HepG2 (cell line): ENCODE results near the gene USP2. TPM values are rescaled to one million over a fixed set of nuclear protein-coding genes. Genes with fewer than 3 reads are reported as not detected.
A peak's percentile ranks its signal among the peaks of the same experiment; 100 is the strongest.

Experiments used
- FOXK1 ChIP-seq: sonication (generic); formaldehyde crosslinking; IDR thresholded peaks from 2 replicates; pipeline ENCODE4 v1.4.0; 2020; ENCODE audit warnings: low read depth, missing genetic modification reagents, borderline replicate concordance
- HNRNPL ChIP-seq: fragments of 200-400 bp; formaldehyde crosslinking; IDR thresholded peaks from 2 replicates; pipeline ENCODE4 v1.6.1; 2017; ENCODE audit warnings: mild to moderate bottlenecking, low read depth, low read length
- NR2F6 ChIP-seq, 2 experiments: IDR thresholded peaks; 2 replicates each; pipeline ENCODE4 v1.6.1; 2016; ENCODE audit warnings: antibody characterized with exemption in 1 of 2, mild to moderate bottlenecking in 1 of 2
- PHF8 ChIP-seq: sonication (generic); formaldehyde crosslinking; IDR thresholded peaks from 2 replicates; pipeline ENCODE4 v1.5.0; 2020; ENCODE audit warnings: missing genetic modification reagents
- POLR2AphosphoS2 ChIP-seq: IDR thresholded peaks from 2 replicates; pipeline ENCODE4 v1.6.1; 2011; ENCODE audit warnings: low read depth, low read length, improper control_type of control experiment
- RARA ChIP-seq: IDR thresholded peaks from 2 replicates; pipeline ENCODE4 v1.6.1; 2016; ENCODE audit warnings: missing genetic modification reagents, missing compliant biosample characterization
- RFX3 ChIP-seq: IDR thresholded peaks from 2 replicates; pipeline ENCODE4 v1.6.1; 2016; ENCODE audit warnings: missing biosample characterization, missing genetic modification reagents
- SKI ChIP-seq: fragments of 450-650 bp; IDR thresholded peaks from one replicate; pipeline ENCODE4 v1.6.1; 2018; ENCODE audit warnings: mild to moderate bottlenecking; ENCODE audit not compliant: partially characterized antibody
- ZFP36 ChIP-seq: fragments of 150-350 bp; IDR thresholded peaks from 2 replicates; pipeline ENCODE4 v1.6.1; 2018; ENCODE audit warnings: borderline replicate concordance, low read length, low read depth; ENCODE audit not compliant: partially characterized antibody
- ZNF460 ChIP-seq: sonication (generic); formaldehyde crosslinking; IDR thresholded peaks from 2 replicates; pipeline ENCODE4 v1.5.1; 2020; ENCODE audit warnings: missing genetic modification reagents, mild to moderate bottlenecking, borderline replicate concordance
- ZNF746 ChIP-seq: sonication (generic); formaldehyde crosslinking; IDR thresholded peaks from 2 replicates; pipeline ENCODE4 v1.8.0; 2022; ENCODE audit warnings: mild to moderate bottlenecking, missing genetic modification reagents
- ZNF792 ChIP-seq: IDR thresholded peaks from 2 replicates; pipeline ENCODE4 v1.6.1; 2016
- polyA plus RNA-seq, 8 experiments: library from polyadenylated mRNA; depleted of rRNA in 3 of 8; stranded (reverse) in 7 of 8; unstranded in 1 of 8; fragments of >200 nt; fragmentation: Illumina TruSeq in 4 of 8; extraction: Trizol in 4 of 8; gene quantifications; 2 replicates each; pipeline versions ENCODE4 v1.2.1 to v1.2.3, GENCODE V29; 2011 to 2016; ENCODE audit warnings: low read depth in 4 of 8, missing spikeins in 1 of 8, mixed read lengths in 1 of 8; ENCODE audit not compliant: insufficient read depth in 1 of 8
- total RNA-seq, 5 experiments: library from RNA; depleted of rRNA; stranded (reverse); fragments of >200 nt; fragmentation: Illumina TruSeq; extraction: Trizol; gene quantifications; 2 replicates each; pipeline ENCODE4 v1.2.3, GENCODE V29; 2016; ENCODE audit warnings: low read depth in 1 of 5
- TF ChIP-seq, protein P1 (sequence below): sonication (generic); formaldehyde crosslinking; conservative IDR thresholded peaks from 2 replicates; pipeline ENCODE4 v1.4.0; 2020; ENCODE audit warnings: missing genetic modification reagents
- TF ChIP-seq, protein P2 (sequence below): sonication (generic); formaldehyde crosslinking; IDR thresholded peaks from 2 replicates; pipeline ENCODE4 v1.4.0; 2020; ENCODE audit warnings: missing genetic modification reagents, mild to moderate bottlenecking, borderline replicate concordance
- TF ChIP-seq, protein P3 (sequence below): sonication (generic); formaldehyde crosslinking; IDR thresholded peaks from 2 replicates; pipeline ENCODE4 v1.9.0; 2022; ENCODE audit warnings: low read depth, missing genetic modification reagents
- TF ChIP-seq, protein P4 (sequence below): sonication (generic); formaldehyde crosslinking; IDR thresholded peaks from 2 replicates; pipeline ENCODE4 v1.4.0; 2020; ENCODE audit warnings: missing genetic modification reagents, borderline replicate concordance

The USP2 gene
- total and polyA plus RNA-seq, 2 of the 13 experiments (the other 11 are each of a cell fraction or from before 2014, with no cell fraction given): 2.5 to 6.0 TPM

DNA sequence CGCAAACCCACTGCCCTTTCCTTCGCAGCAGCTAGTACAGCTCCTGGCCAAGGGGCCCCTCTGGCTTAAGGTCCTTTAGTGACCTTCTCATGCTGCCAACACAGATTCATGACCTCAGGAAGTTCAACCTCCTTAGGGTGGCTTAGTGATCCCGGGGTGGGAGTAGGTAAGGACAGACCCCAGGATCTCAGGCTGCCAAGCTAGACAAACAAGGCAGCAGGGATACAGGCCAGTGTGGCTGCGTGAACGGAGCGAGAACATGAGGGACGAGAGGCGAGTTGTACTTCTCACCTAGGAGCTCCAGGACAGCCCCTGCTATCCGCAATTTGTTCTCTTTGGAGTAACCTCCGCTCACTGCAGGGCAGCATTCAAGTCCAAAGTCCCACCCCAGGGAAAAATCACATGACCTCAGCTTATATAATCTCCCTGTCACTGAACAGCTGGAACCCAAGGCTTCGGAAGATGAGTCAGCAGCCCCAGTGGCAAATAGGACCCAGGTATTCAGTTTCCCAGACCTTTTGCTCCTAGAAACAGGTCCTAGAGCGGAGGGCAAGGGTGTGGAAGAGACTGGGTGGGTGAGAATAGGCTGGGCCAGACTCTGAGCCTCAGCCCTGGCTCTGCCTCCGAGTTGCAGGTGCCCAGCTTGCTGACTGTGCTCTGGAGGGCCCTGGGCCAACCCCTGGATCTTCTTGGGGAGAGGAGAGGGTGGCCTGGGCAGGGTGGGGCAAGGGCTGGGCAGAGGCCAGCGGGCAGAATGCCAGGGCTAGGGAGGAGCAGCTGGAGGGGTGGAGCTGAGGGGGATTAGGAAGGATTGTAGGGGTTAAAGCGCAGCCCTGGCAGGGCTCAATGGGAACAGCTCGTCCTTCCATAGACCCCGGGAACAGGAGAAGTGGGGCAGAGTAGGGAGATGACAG is 13.1 kb downstream of the USP2 start (continued):
- TF ChIP-seq ZNF460 (CRISPR knock-in tag) (peak; percentile 52; the same call in 1 of the 2 replicates), FOXK1 (CRISPR knock-in tag) (0 out of 2 replicates have a peak, but pooled peaks have one; percentile 66), ZFP36 (no peak), SKI (peak; percentile 72), ZNF746 (CRISPR knock-in tag) (peak; percentile 41; the same call in 1 of the 2 replicates), HNRNPL (peak; percentile 99), RARA (CRISPR knock-in tag) (peak; percentile 94), ZNF792 (CRISPR knock-in tag) (peak; percentile 58; the same call in 1 of the 2 replicates), PHF8 (peak; percentile 37; the same call in 1 of the 2 replicates), POLR2AphosphoS2 (no peak), NR2F6 (IDR thresholded peaks at IDR 0.05) (peak; percentile 88), NR2F6 (CRISPR knock-in tag; IDR thresholded peaks at IDR 0.05) (peak; percentile 84), RFX3 (CRISPR knock-in tag) (no peak)
- TF ChIP-seq, protein P1, sequence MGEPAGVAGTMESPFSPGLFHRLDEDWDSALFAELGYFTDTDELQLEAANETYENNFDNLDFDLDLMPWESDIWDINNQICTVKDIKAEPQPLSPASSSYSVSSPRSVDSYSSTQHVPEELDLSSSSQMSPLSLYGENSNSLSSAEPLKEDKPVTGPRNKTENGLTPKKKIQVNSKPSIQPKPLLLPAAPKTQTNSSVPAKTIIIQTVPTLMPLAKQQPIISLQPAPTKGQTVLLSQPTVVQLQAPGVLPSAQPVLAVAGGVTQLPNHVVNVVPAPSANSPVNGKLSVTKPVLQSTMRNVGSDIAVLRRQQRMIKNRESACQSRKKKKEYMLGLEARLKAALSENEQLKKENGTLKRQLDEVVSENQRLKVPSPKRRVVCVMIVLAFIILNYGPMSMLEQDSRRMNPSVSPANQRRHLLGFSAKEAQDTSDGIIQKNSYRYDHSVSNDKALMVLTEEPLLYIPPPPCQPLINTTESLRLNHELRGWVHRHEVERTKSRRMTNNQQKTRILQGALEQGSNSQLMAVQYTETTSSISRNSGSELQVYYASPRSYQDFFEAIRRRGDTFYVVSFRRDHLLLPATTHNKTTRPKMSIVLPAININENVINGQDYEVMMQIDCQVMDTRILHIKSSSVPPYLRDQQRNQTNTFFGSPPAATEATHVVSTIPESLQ (CRISPR knock-in tag): no peak
- TF ChIP-seq, protein P2, sequence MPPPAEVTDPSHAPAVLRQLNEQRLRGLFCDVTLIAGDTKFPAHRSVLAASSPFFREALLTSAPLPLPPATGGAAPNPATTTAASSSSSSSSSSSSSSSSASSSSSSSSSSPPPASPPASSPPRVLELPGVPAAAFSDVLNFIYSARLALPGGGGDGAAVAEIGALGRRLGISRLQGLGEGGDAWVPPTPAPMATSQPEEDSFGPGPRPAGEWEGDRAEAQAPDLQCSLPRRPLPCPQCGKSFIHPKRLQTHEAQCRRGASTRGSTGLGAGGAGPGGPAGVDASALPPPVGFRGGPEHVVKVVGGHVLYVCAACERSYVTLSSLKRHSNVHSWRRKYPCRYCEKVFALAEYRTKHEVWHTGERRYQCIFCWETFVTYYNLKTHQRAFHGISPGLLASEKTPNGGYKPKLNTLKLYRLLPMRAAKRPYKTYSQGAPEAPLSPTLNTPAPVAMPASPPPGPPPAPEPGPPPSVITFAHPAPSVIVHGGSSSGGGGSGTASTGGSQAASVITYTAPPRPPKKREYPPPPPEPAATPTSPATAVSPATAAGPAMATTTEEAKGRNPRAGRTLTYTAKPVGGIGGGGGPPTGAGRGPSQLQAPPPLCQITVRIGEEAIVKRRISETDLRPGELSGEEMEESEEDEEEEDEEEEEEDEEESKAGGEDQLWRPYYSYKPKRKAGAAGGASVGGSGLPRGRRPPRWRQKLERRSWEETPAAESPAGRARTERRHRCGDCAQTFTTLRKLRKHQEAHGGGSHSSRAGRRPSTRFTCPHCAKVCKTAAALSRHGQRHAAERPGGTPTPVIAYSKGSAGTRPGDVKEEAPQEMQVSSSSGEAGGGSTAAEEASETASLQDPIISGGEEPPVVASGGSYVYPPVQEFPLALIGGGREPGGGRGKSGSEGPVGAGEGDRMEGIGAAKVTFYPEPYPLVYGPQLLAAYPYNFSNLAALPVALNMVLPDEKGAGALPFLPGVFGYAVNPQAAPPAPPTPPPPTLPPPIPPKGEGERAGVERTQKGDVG (CRISPR knock-in tag): peak; percentile 61; the same call in 1 of the 2 replicates
- TF ChIP-seq, protein P3, sequence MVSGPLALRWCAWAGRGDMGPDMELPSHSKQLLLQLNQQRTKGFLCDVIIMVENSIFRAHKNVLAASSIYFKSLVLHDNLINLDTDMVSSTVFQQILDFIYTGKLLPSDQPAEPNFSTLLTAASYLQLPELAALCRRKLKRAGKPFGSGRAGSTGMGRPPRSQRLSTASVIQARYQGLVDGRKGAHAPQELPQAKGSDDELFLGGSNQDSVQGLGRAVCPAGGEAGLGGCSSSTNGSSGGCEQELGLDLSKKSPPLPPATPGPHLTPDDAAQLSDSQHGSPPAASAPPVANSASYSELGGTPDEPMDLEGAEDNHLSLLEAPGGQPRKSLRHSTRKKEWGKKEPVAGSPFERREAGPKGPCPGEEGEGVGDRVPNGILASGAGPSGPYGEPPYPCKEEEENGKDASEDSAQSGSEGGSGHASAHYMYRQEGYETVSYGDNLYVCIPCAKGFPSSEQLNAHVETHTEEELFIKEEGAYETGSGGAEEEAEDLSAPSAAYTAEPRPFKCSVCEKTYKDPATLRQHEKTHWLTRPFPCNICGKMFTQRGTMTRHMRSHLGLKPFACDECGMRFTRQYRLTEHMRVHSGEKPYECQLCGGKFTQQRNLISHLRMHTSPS: peak; percentile 85
- TF ChIP-seq, protein P4, sequence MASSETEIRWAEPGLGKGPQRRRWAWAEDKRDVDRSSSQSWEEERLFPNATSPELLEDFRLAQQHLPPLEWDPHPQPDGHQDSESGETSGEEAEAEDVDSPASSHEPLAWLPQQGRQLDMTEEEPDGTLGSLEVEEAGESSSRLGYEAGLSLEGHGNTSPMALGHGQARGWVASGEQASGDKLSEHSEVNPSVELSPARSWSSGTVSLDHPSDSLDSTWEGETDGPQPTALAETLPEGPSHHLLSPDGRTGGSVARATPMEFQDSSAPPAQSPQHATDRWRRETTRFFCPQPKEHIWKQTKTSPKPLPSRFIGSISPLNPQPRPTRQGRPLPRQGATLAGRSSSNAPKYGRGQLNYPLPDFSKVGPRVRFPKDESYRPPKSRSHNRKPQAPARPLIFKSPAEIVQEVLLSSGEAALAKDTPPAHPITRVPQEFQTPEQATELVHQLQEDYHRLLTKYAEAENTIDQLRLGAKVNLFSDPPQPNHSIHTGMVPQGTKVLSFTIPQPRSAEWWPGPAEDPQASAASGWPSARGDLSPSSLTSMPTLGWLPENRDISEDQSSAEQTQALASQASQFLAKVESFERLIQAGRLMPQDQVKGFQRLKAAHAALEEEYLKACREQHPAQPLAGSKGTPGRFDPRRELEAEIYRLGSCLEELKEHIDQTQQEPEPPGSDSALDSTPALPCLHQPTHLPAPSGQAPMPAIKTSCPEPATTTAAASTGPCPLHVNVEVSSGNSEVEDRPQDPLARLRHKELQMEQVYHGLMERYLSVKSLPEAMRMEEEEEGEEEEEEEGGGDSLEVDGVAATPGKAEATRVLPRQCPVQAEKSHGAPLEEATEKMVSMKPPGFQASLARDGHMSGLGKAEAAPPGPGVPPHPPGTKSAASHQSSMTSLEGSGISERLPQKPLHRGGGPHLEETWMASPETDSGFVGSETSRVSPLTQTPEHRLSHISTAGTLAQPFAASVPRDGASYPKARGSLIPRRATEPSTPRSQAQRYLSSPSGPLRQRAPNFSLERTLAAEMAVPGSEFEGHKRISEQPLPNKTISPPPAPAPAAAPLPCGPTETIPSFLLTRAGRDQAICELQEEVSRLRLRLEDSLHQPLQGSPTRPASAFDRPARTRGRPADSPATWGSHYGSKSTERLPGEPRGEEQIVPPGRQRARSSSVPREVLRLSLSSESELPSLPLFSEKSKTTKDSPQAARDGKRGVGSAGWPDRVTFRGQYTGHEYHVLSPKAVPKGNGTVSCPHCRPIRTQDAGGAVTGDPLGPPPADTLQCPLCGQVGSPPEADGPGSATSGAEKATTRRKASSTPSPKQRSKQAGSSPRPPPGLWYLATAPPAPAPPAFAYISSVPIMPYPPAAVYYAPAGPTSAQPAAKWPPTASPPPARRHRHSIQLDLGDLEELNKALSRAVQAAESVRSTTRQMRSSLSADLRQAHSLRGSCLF (CRISPR knock-in tag): no peak
